K562 (cell line): ENCODE data around the gene KRT75. TPM values are rescaled to one million over a fixed set of nuclear protein-coding genes. Genes with fewer than 3 reads are reported as not detected.

Source experiments
- ATAC-seq: fragments of 200-7000 bp; cut with Tn5 transposase; 3 replicates; pipeline ENCODE4 v1.9.1; 2020; ENCODE audit warnings: moderate library complexity
- BruUV-seq: library from RNA; stranded (reverse); fragments of 400-500 nt; replicated peaks from 2 replicates; lab custom pipeline; 2021; lab: Mats Ljungman, UMichigan
- CTCF ChIA-PET: fragments of 300-600 bp; formaldehyde crosslinking; extraction: SDS; loops from one replicate; lab custom pipeline; 2021; ENCODE audit warnings: low intra/inter-chr PET ratio; lab: Yijun Ruan, JAX
- POLR2A ChIA-PET: fragments of 300-600, 350-650 bp; sonication (Branson Sonifier 250); formaldehyde crosslinking; extraction: SDS; loops from one replicate; lab custom pipeline; 2021; ENCODE audit warnings: antibody characterized with exemption, inconsistent platforms; lab: Yijun Ruan, JAX
- DNase-seq, 4 experiments: peaks; one replicate each; pipeline versions ENCODE4 v3.0.0 to v3.0.0-alpha.2; 2011 to 2018; ENCODE audit warnings: low spot score in 3 of 4, mixed read lengths in 3 of 4; ENCODE audit errors: extremely low read depth in 1 of 4
- FAIRE-seq: peaks from 2 replicates; lab custom pipeline; 2011; peaks lifted over from hg19 to GRCh38; lab: Jason Lieb, UNC
- H2AFZ ChIP-seq: 2 replicates; pipeline ENCODE4 v1.6.0; 2011; ENCODE audit warnings: low read depth, low read length, control low read depth, inconsistent platforms
- H3K27ac ChIP-seq: fragments of 200-600 bp; 3 replicates; pipeline ENCODE4 v1.8.0; 2011; ENCODE audit warnings: low read depth, mild to moderate bottlenecking, control low read depth, inconsistent platforms, low read length, moderate library complexity, mixed read lengths; ENCODE audit errors: extremely low read depth
- H3K27me3 ChIP-seq, 2 experiments: fragments of 300-600 bp in 1 of 2; 2 replicates in 1 of 2; 3 replicates in 1 of 2; pipeline versions ENCODE4 v1.6.0 to v1.8.0; 2011; ENCODE audit warnings: inconsistent platforms in 2 of 2, low read length in 2 of 2, mild to moderate bottlenecking in 1 of 2, mixed read lengths in 1 of 2, moderate library complexity in 1 of 2; ENCODE audit not compliant: control insufficient read depth in 2 of 2, insufficient read depth in 2 of 2
- H3K36me3 ChIP-seq: fragments of 300-600 bp; 3 replicates; pipeline ENCODE4 v1.8.0; 2011; ENCODE audit warnings: mild to moderate bottlenecking, low read length, inconsistent platforms; ENCODE audit not compliant: control insufficient read depth, insufficient read depth
- H3K4me1 ChIP-seq, 2 experiments: fragments of 200-600 bp in 1 of 2; replicated peaks in 1 of 2; 2 replicates in 1 of 2; 3 replicates in 1 of 2; pipeline versions ENCODE4 v1.5.1 to v1.8.0; 2011; ENCODE audit warnings: inconsistent platforms in 2 of 2, low read length in 2 of 2, mild to moderate bottlenecking in 1 of 2, mixed read lengths in 1 of 2, moderate library complexity in 1 of 2; ENCODE audit not compliant: control insufficient read depth in 2 of 2, insufficient read depth in 2 of 2
- H3K4me2 ChIP-seq: 2 replicates; pipeline ENCODE4 v1.6.1; 2011; ENCODE audit warnings: low read length, control low read depth, inconsistent platforms, mixed read lengths; ENCODE audit not compliant: insufficient read depth
- H3K4me3 ChIP-seq: fragments of 200-600 bp; sonication (generic), shearing (Covaris generic); 2 replicates; pipeline ENCODE4 v1.5.1; 2016; ENCODE audit warnings: control low read depth, inconsistent platforms
- H3K79me2 ChIP-seq: fragments of 200-600 bp; 3 replicates; pipeline ENCODE4 v1.8.0; 2011; ENCODE audit warnings: low read length, inconsistent platforms; ENCODE audit not compliant: control insufficient read depth, insufficient read depth
- H3K9ac ChIP-seq, 2 experiments: 2 replicates each; pipeline versions ENCODE4 v1.6.0 to v1.6.1; 2011; ENCODE audit warnings: low read depth in 2 of 2, low read length in 2 of 2, control low read depth in 1 of 2, inconsistent platforms in 1 of 2, mild to moderate bottlenecking in 1 of 2, mixed read lengths in 1 of 2; ENCODE audit not compliant: insufficient read depth in 1 of 2
- H3K9me1 ChIP-seq: one replicate; pipeline ENCODE4 v1.6.0; 2011; ENCODE audit warnings: inconsistent platforms, mild to moderate bottlenecking, low read length, moderate library complexity; ENCODE audit not compliant: control insufficient read depth, insufficient read depth
- H3K9me3 ChIP-seq: replicated peaks from 2 replicates; pipeline ENCODE4 v1.5.1; 2011; ENCODE audit warnings: low read depth, low read length, inconsistent platforms; ENCODE audit not compliant: control insufficient read depth, insufficient read depth
- H4K20me1 ChIP-seq: replicated peaks from 2 replicates; pipeline ENCODE4 v1.6.1; 2011; ENCODE audit warnings: low read length, inconsistent platforms, mixed read lengths; ENCODE audit not compliant: control insufficient read depth, insufficient read depth
- CBFA2T3 ChIP-seq: fragments of 450-650 bp; IDR thresholded peaks from 2 replicates; pipeline ENCODE4 v1.6.1; 2017
- CEBPB ChIP-seq: fragments of 450-650 bp; IDR thresholded peaks from 2 replicates; pipeline ENCODE4 v1.6.1; 2016; ENCODE audit warnings: missing genetic modification characterization, missing compliant biosample characterization
- CREB3L1 ChIP-seq: fragments of 450-650 bp; IDR thresholded peaks from 2 replicates; pipeline ENCODE4 v1.6.1; 2014; ENCODE audit warnings: low read depth, mild to moderate bottlenecking, moderate library complexity, borderline replicate concordance
- ELK1 ChIP-seq: sonication (generic); formaldehyde crosslinking; IDR thresholded peaks from 2 replicates; pipeline ENCODE4 v1.8.1; 2022; ENCODE audit warnings: missing genetic modification reagents
- LCOR ChIP-seq: sonication (generic); formaldehyde crosslinking; IDR thresholded peaks from 2 replicates; pipeline ENCODE4 v1.8.0; 2022; ENCODE audit warnings: mild to moderate bottlenecking, missing genetic modification reagents
- NFIC ChIP-seq: fragments of 450-650 bp; IDR thresholded peaks from 2 replicates; pipeline ENCODE4 v1.6.1; 2017; ENCODE audit warnings: mild to moderate bottlenecking, inconsistent platforms
- NR2F6 ChIP-seq: fragments of 450-650 bp; formaldehyde crosslinking; IDR thresholded peaks from 2 replicates; pipeline ENCODE4 v1.4.0; 2020; ENCODE audit warnings: mild to moderate bottlenecking
- PML ChIP-seq: IDR thresholded peaks from 2 replicates; pipeline ENCODE4 v1.6.1; 2012; ENCODE audit warnings: low read length, inconsistent platforms
- SMAD4 ChIP-seq: fragments of 250-450 bp; sonication (Bioruptor Pico); conservative IDR thresholded peaks from 2 replicates; pipeline ENCODE4 v1.8.0; 2021; ENCODE audit warnings: inconsistent platforms, mild to moderate bottlenecking, moderate library complexity
- ZBTB33 ChIP-seq: sonication (generic); formaldehyde crosslinking; IDR thresholded peaks from 2 replicates; pipeline ENCODE4 v1.8.1; 2023; ENCODE audit warnings: mild to moderate bottlenecking, missing genetic modification reagents
- ZNF764 ChIP-seq: fragments of 250-450 bp; sonication (Bioruptor Pico); IDR thresholded peaks from 2 replicates; pipeline ENCODE4 v1.4.0; 2020; ENCODE audit warnings: low read depth, mild to moderate bottlenecking, moderate library complexity
- ZNF77 ChIP-seq: fragments of 250-450 bp; sonication (Bioruptor Pico); IDR thresholded peaks from 2 replicates; pipeline ENCODE4 v1.5.0; 2020
- WGBS: fragments of 100-300 bp; shearing (Covaris generic); methylation state at CpG from one replicate; pipeline ENCODE4 v1.1.6; 2016; ENCODE audit warnings: low coverage, mixed read lengths; ENCODE audit not compliant: insufficient coverage; ENCODE audit errors: missing lambda C conversion rate; 5-methylcytosine and 5-hydroxymethylcytosine counted together
- in situ Hi-C: fragments of 300-500 bp; cut with MboI; formaldehyde crosslinking; loops from 4 replicates; pipeline ENCODE4 v1.15.0; 2018; ENCODE audit warnings: inconsistent platforms, mixed read lengths
- intact Hi-C: fragments of 100-400 bp; cut with micrococcal nuclease; formaldehyde crosslinking; loops from 2 replicates; pipeline ENCODE4 v1.14.2; 2022
- polyA plus RNA-seq, 8 experiments: library from polyadenylated mRNA; depleted of rRNA in 4 of 8; stranded (reverse) in 5 of 8; unstranded in 3 of 8; fragments of >200 nt; fragmentation: Nextera tagmentation in 2 of 8; fragmentation: Illumina TruSeq in 1 of 8; extraction: Ambion mirVana in 2 of 8; extraction: Trizol in 1 of 8; gene quantifications; 2 replicates each; pipeline versions ENCODE4 v1.2.1 to v1.2.3, GENCODE V29; 2011 to 2014; ENCODE audit warnings: inconsistent platforms in 1 of 8, missing spikeins in 1 of 8
- total RNA-seq, 7 experiments: library from RNA; depleted of rRNA in 6 of 7; stranded (reverse); fragments of >200 nt in 6 of 7; fragmentation: Illumina TruSeq in 2 of 7; extraction: Trizol in 2 of 7; gene quantifications; 2 replicates each; pipeline versions ENCODE4 v1.2.1 to v1.2.3, GENCODE V29; 2011 to 2021; ENCODE audit warnings: low replicate concordance in 1 of 7
- TF ChIP-seq, protein P1 (sequence below): sonication (generic); formaldehyde crosslinking; IDR thresholded peaks from 2 replicates; pipeline ENCODE4 v1.8.0; 2022; ENCODE audit warnings: mild to moderate bottlenecking, missing genetic modification reagents, borderline replicate concordance
- TF ChIP-seq, protein P2 (sequence below): fragments of 450-650 bp; formaldehyde crosslinking; IDR thresholded peaks from 2 replicates; pipeline ENCODE4 v1.4.0; 2020; ENCODE audit warnings: mild to moderate bottlenecking, moderate library complexity

The KRT75 gene
- total and polyA plus RNA-seq, 9 of the 15 experiments (the other 6 are each of a cell fraction or from before 2014, with no cell fraction given), result not detected

DNA sequence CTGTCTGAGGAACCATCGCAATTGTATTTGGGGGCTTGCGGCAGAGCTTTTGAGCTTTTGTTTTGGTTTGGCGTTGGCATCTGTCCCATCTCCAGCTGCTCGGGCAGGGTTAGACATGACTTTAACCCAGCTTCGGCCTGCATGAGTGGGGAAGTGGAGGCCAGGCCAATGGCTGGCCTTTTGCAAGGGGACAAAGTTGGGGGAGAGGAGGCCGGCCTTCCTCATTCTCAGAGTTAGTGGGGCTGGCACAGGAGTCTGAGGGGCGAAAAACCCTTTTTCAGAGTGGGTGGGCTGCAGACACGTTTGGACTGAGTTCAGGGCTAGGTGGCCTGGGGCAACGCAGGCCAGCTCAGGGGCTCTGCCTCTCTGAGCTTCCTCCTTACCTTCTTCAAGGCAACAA, 33.3 kb downstream of the KRT75 start (continued):
- TF ChIP-seq NR2F6 (CRISPR knock-in tag) (no peak), SMAD4 (no peak), ZNF764 (no peak), LCOR (CRISPR knock-in tag) (no peak), CBFA2T3 (no peak), CREB3L1 (no peak), NFIC (no peak), PML (no peak)
- TF ChIP-seq, protein P1, sequence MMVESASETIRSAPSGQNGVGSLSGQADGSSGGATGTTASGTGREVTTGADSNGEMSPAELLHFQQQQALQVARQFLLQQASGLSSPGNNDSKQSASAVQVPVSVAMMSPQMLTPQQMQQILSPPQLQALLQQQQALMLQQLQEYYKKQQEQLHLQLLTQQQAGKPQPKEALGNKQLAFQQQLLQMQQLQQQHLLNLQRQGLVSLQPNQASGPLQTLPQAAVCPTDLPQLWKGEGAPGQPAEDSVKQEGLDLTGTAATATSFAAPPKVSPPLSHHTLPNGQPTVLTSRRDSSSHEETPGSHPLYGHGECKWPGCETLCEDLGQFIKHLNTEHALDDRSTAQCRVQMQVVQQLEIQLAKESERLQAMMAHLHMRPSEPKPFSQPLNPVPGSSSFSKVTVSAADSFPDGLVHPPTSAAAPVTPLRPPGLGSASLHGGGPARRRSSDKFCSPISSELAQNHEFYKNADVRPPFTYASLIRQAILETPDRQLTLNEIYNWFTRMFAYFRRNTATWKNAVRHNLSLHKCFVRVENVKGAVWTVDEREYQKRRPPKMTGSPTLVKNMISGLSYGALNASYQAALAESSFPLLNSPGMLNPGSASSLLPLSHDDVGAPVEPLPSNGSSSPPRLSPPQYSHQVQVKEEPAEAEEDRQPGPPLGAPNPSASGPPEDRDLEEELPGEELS (CRISPR knock-in tag), result no peak

DNA sequence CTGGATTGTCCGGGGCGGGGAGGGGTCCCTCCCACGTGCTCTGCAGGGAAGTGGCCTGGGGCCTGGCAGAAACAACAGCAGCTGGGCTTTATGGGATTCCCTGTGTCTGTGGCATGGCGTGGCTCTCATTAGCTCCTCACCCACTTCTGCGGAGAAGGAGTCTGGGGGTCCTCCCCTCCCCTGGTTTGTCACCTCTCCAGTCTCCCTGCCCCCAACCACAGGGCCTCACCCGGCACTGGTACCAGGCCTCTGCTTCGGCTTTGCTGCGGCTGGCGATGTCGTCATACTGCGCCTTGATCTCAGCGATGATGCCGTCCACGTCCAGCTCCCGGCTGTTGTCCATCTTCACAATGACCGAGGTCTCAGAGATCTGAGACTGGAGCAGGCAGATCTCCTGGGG, 34.4 kb downstream of the KRT75 start:
- H3K9ac ChIP-seq, result no peak overlapping the region; a peak in 1 of 4 replicates
- FAIRE-seq, result no peak
- intact Hi-C loops, result no loop called here
- in situ Hi-C loops, result no loop called here
- no peaks in the 10 kb centered on the region for H3K79me2 ChIP-seq
- no peak for ATAC-seq
- H3K27ac ChIP-seq, result no peak overlapping the region
- H3K4me2 ChIP-seq, result no peak overlapping the region
- H2AFZ ChIP-seq, result no peak overlapping the region
- DNase-seq, result no peak
- H3K9me3 ChIP-seq, result no peaks in the 10 kb centered on the region
- ChIA-PET POLR2A (interaction anchor here (0.9 kb wide), 1 partner anchor 31 kb away, joined by 3 read pairs; no protein-coding TSS in a partner anchor), CTCF (no interaction called here)
- H3K4me3 ChIP-seq, result no peak overlapping the region
- H4K20me1 ChIP-seq, result no peaks in the 10 kb centered on the region
- H3K36me3 ChIP-seq, result no peaks in the 10 kb centered on the region
- whole genome bisulfite sequencing, result under 1% methylated on average over 10 of the region's 16 CpGs
- no peaks in the 10 kb centered on the region for H3K4me1 ChIP-seq
- no TSS peak for BruUV-seq
- peaks cover 0 to 63% of the 10 kb centered on the region in 2 experiments; a peak in 3 of 5 replicates for H3K27me3 ChIP-seq
- H3K9me1 ChIP-seq, result no peaks in the 10 kb centered on the region
- TF ChIP-seq CEBPB (no peak), ELK1 (CRISPR knock-in tag) (no peak), ZNF77 (CRISPR knock-in tag) (no peak), ZBTB33 (CRISPR knock-in tag) (no peak)
- TF ChIP-seq, protein P2, sequence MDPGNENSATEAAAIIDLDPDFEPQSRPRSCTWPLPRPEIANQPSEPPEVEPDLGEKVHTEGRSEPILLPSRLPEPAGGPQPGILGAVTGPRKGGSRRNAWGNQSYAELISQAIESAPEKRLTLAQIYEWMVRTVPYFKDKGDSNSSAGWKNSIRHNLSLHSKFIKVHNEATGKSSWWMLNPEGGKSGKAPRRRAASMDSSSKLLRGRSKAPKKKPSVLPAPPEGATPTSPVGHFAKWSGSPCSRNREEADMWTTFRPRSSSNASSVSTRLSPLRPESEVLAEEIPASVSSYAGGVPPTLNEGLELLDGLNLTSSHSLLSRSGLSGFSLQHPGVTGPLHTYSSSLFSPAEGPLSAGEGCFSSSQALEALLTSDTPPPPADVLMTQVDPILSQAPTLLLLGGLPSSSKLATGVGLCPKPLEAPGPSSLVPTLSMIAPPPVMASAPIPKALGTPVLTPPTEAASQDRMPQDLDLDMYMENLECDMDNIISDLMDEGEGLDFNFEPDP (CRISPR knock-in tag), result no peak
